IMR-90 (cell line): ENCODE data around the gene ENPEP. TPM values are rescaled to one million over a fixed set of nuclear protein-coding genes. Genes with fewer than 3 reads are reported as not detected.

Experiments used
- ATAC-seq: fragments of 200-7000 bp; cut with Tn5 transposase; 2 replicates; pipeline ENCODE4 v1.9.1; 2020; ENCODE audit warnings: low read depth, mild to moderate bottlenecking, moderate library complexity
- BruUV-seq: library from RNA; stranded (reverse); fragments of 400-500 nt; replicated peaks from 2 replicates; lab custom pipeline; 2021; lab: Mats Ljungman, UMichigan
- CTCF ChIA-PET: fragments of 300-600 bp; formaldehyde crosslinking; extraction: SDS; loops from one replicate; lab custom pipeline; 2021; ENCODE audit warnings: antibody characterized with exemption; lab: Yijun Ruan, JAX
- POLR2A ChIA-PET: fragments of 300-600 bp; sonication (Branson Sonifier 250); formaldehyde crosslinking; loops from one replicate; lab custom pipeline; 2022; ENCODE audit warnings: antibody characterized with exemption; ENCODE audit not compliant: unreplicated experiment; lab: Charles Lee
- DNase-seq: peaks from one replicate; pipeline ENCODE4 v3.0.0; 2013
- H2AFZ ChIP-seq: replicated peaks from 2 replicates; pipeline ENCODE3; 2013; ENCODE audit warnings: low read length, mild to moderate bottlenecking; ENCODE audit not compliant: poor library complexity
- H2AK5ac ChIP-seq: 2 replicates; pipeline ENCODE4 v1.6.1; 2013; ENCODE audit warnings: low read depth, low read length, inconsistent platforms
- H2AK9ac ChIP-seq: replicated peaks from 2 replicates; pipeline ENCODE3; 2013; ENCODE audit warnings: mild to moderate bottlenecking, low read depth, low read length, moderate library complexity; ENCODE audit not compliant: poor library complexity
- H2BK120ac ChIP-seq: 2 replicates; pipeline ENCODE4 v1.6.1; 2013; ENCODE audit warnings: low read depth, low read length, inconsistent platforms
- H2BK15ac ChIP-seq: 3 replicates; pipeline ENCODE4 v1.6.1; 2013; ENCODE audit warnings: low read depth, low read length, inconsistent platforms
- H2BK20ac ChIP-seq: 2 replicates; pipeline ENCODE4 v1.6.1; 2013; ENCODE audit warnings: low read depth, mild to moderate bottlenecking, inconsistent platforms, low read length, moderate library complexity
- H2BK5ac ChIP-seq: 2 replicates; pipeline ENCODE4 v1.6.1; 2013; ENCODE audit warnings: mild to moderate bottlenecking, low read depth, low read length, inconsistent platforms; ENCODE audit not compliant: poor library complexity, severe bottlenecking
- H3K14ac ChIP-seq: replicated peaks from 2 replicates; pipeline ENCODE4 v1.6.1; 2013; ENCODE audit warnings: low read depth, low read length, inconsistent platforms
- H3K18ac ChIP-seq: 2 replicates; pipeline ENCODE4 v1.6.1; 2013; ENCODE audit warnings: low read depth, low read length, control low read depth
- H3K23ac ChIP-seq: 2 replicates; pipeline ENCODE4 v1.6.1; 2013; ENCODE audit warnings: low read depth, low read length, inconsistent platforms
- H3K27ac ChIP-seq: 2 replicates; pipeline ENCODE4 v1.5.1; 2013; ENCODE audit warnings: mild to moderate bottlenecking, control low read depth, low read length; ENCODE audit not compliant: insufficient read depth
- H3K27me3 ChIP-seq: 2 replicates; pipeline ENCODE4 v1.6.1; 2013; ENCODE audit warnings: low read length; ENCODE audit not compliant: control insufficient read depth, insufficient read depth
- H3K36me3 ChIP-seq: 2 replicates; pipeline ENCODE4 v1.6.1; 2013; ENCODE audit warnings: low read length, mixed read lengths; ENCODE audit not compliant: control insufficient read depth, insufficient read depth
- H3K4ac ChIP-seq: 2 replicates; pipeline ENCODE4 v1.6.1; 2013; ENCODE audit warnings: low read depth, low read length, inconsistent platforms
- H3K4me1 ChIP-seq: 2 replicates; pipeline ENCODE4 v1.6.1; 2013; ENCODE audit warnings: low read length, mixed read lengths; ENCODE audit not compliant: control insufficient read depth, insufficient read depth
- H3K4me2 ChIP-seq: 2 replicates; pipeline ENCODE4 v1.6.1; 2013; ENCODE audit warnings: low read depth, mild to moderate bottlenecking, control low read depth, low read length, moderate library complexity
- H3K4me3 ChIP-seq: 2 replicates; pipeline ENCODE4 v1.5.1; 2013; ENCODE audit warnings: low read depth, mild to moderate bottlenecking, control low read depth, low read length, moderate library complexity; ENCODE audit not compliant: insufficient read depth
- H3K56ac ChIP-seq: 2 replicates; pipeline ENCODE4 v1.6.1; 2013; ENCODE audit warnings: low read length, inconsistent platforms; ENCODE audit not compliant: insufficient read depth; ENCODE audit errors: extremely low read depth
- H3K79me1 ChIP-seq, 2 experiments: 2 replicates each; pipeline ENCODE4 v1.6.1; 2013; ENCODE audit warnings: low read length in 2 of 2, inconsistent platforms in 1 of 2, low read depth in 1 of 2
- H3K9ac ChIP-seq: 2 replicates; pipeline ENCODE4 v1.6.1; 2013; ENCODE audit warnings: low read depth, low read length, control low read depth
- H3K9me1 ChIP-seq: 2 replicates; pipeline ENCODE4 v1.6.1; 2013; ENCODE audit warnings: low read length, inconsistent platforms; ENCODE audit not compliant: insufficient read depth
- H3K9me3 ChIP-seq: 2 replicates; pipeline ENCODE4 v1.6.1; 2013; ENCODE audit warnings: low read length; ENCODE audit not compliant: control insufficient read depth, insufficient read depth
- H4K20me1 ChIP-seq: 2 replicates; pipeline ENCODE4 v1.6.1; 2013; ENCODE audit warnings: low read length, inconsistent platforms; ENCODE audit not compliant: insufficient read depth
- H4K5ac ChIP-seq: 2 replicates; pipeline ENCODE4 v1.6.1; 2013; ENCODE audit warnings: mild to moderate bottlenecking, low read depth, low read length, control low read depth
- H4K8ac ChIP-seq, 2 experiments: 2 replicates each; pipeline ENCODE4 v1.6.1; 2013; ENCODE audit warnings: low read depth in 2 of 2, low read length in 2 of 2, control low read depth in 1 of 2, inconsistent platforms in 1 of 2
- H4K91ac ChIP-seq: 2 replicates; pipeline ENCODE4 v1.6.1; 2013; ENCODE audit warnings: low read depth, low read length, inconsistent platforms; ENCODE audit not compliant: insufficient read depth
- CEBPB ChIP-seq: IDR thresholded peaks from 2 replicates; pipeline ENCODE4 v1.6.1; 2012; ENCODE audit warnings: low read depth, low read length, improper control_type of control experiment
- MAZ ChIP-seq: IDR thresholded peaks from 2 replicates; pipeline ENCODE4 v1.6.1; 2012; ENCODE audit warnings: low read depth, mild to moderate bottlenecking, low read length, improper control_type of control experiment, moderate library complexity, borderline replicate concordance
- NFE2L2 ChIP-seq: fragments of 150-350 bp; IDR thresholded peaks from 2 replicates; pipeline ENCODE4 v1.6.1; 2016; ENCODE audit warnings: low read depth, mild to moderate bottlenecking, low read length
- POLR2A ChIP-seq: IDR thresholded peaks from 2 replicates; pipeline ENCODE4 v1.6.1; 2012; ENCODE audit warnings: mild to moderate bottlenecking, low read depth, low read length
- RAD21 ChIP-seq: IDR thresholded peaks from 2 replicates; pipeline ENCODE4 v1.6.1; 2012; ENCODE audit warnings: low read length, improper control_type of control experiment
- RCOR1 ChIP-seq: IDR thresholded peaks from 2 replicates; pipeline ENCODE4 v1.6.1; 2012; ENCODE audit warnings: mild to moderate bottlenecking, low read length, improper control_type of control experiment; ENCODE audit not compliant: insufficient replicate concordance
- RFX5 ChIP-seq: IDR thresholded peaks from 2 replicates; pipeline ENCODE4 v1.8.0; 2012; ENCODE audit warnings: low read depth, mild to moderate bottlenecking, low read length, moderate library complexity
- WGBS, 2 experiments: methylation state at CpG; one replicate each; pipeline versions ENCODE4 v1.1.5 to v1.1.7; 2013; ENCODE audit warnings: missing lambda C conversion rate in 2 of 2; ENCODE audit not compliant: insufficient read length in 1 of 2; ENCODE audit errors: extremely low coverage in 2 of 2; 5-methylcytosine and 5-hydroxymethylcytosine counted together
- dilution Hi-C: fragments of 300-500 bp; cut with HindIII; formaldehyde crosslinking; loops from one replicate; pipeline ENCODE4 v1.14.3; 2018; ENCODE audit warnings: low sequenced_read_pairs; ENCODE audit not compliant: unreplicated experiment
- in situ Hi-C: fragments of 300-500 bp; cut with MboI; formaldehyde crosslinking; loops from 3 replicates; pipeline ENCODE4 v1.14.3; 2019; ENCODE audit warnings: low sequenced_read_pairs, inconsistent platforms, mixed read lengths
- intact Hi-C: fragments of 100-400 bp; cut with micrococcal nuclease; formaldehyde crosslinking; loops from 2 replicates; pipeline ENCODE4 v1.10.0; 2022
- polyA plus RNA-seq, 3 experiments: library from polyadenylated mRNA; depleted of rRNA; stranded (reverse); fragments of >200 nt; gene quantifications; 2 replicates each; pipeline ENCODE4 v1.2.3, GENCODE V29; 2012; ENCODE audit warnings: low replicate concordance in 1 of 3
- total RNA-seq: library from RNA; depleted of rRNA; stranded (reverse); fragments of >200 nt; gene quantifications from 2 replicates; pipeline ENCODE4 v1.2.3, GENCODE V29; 2012

Gene ENPEP
- total and polyA plus RNA-seq, 2 of the 4 experiments (the other 2 are of a cell fraction), result 0.12 to 0.18 TPM

DNA sequence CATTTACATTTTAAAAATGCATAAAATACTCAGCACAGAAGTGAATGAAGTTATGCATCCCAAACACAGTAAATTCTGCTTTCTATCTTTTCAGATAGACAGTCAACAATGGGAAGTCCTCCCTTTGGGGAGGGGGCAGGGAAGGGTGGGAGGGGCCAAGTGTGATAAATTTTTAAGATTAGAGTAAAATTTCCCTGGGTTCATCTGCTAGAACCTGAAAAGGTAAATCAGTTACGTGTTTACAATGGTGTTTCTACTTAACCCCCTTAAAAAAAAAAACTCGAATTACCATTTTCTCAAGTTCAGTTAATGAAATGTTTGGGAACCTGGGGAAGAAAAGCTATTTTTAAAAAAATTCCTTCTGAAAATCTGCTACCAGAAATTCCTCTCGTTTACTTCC, 137.8 kb downstream of the ENPEP start:
- H3K27ac ChIP-seq, result no peak overlapping the region
- H3K79me1 ChIP-seq, result no peaks in the 10 kb centered on the region
- H2AK5ac ChIP-seq, result no peak overlapping the region
- no peaks in the 10 kb centered on the region for H3K9me1 ChIP-seq
- intact Hi-C loops (no loop called here), in situ Hi-C loops (no loop called here), dilution Hi-C loops (no loop called here)
- ChIA-PET POLR2A (no interaction called here), CTCF (interaction anchor here (0.6 kb wide), 1 partner anchor 501 kb away, joined by 4 read pairs; no protein-coding TSS in a partner anchor)
- no peaks in the 10 kb centered on the region for H4K20me1 ChIP-seq
- H4K91ac ChIP-seq, result no peak overlapping the region
- 0 out of 2 replicates have a peak, but pooled peaks cover 1% of the 10 kb centered on the region for H3K4me1 ChIP-seq
- no peak overlapping the region for H2BK15ac ChIP-seq
- no peak overlapping the region for H2BK120ac ChIP-seq
- TF ChIP-seq RAD21 (no peak), POLR2A (no peak), NFE2L2 (no peak), MAZ (no peak), RCOR1 (no peak), RFX5 (no peak), CEBPB (no peak)
- no peak overlapping the region for H2AFZ ChIP-seq
- H2AK9ac ChIP-seq, result no peak overlapping the region
- no peak overlapping the region for H3K4me2 ChIP-seq
- BruUV-seq, result no TSS peak
- H3K27me3 ChIP-seq, result peaks cover 81% of the 10 kb centered on the region
- no peak overlapping the region for H2BK5ac ChIP-seq
- no peaks in the 10 kb centered on the region for H3K36me3 ChIP-seq
- H3K4me3 ChIP-seq, result no peak overlapping the region
- no peak overlapping the region for H3K56ac ChIP-seq
- H3K18ac ChIP-seq, result no peak overlapping the region
- no peak overlapping the region for H3K9ac ChIP-seq
- ATAC-seq (no peak), DNase-seq (no peak)
- no peak overlapping the region for H2BK20ac ChIP-seq
- no peak overlapping the region for H3K23ac ChIP-seq
- H3K9me3 ChIP-seq, result peaks cover 19% of the 10 kb centered on the region
- no peak overlapping the region for H3K14ac ChIP-seq
- no peak overlapping the region for H4K5ac ChIP-seq
- no peak overlapping the region for H3K4ac ChIP-seq
- no CpG with 5 or more reads among the region's 3 CpGs for WGBS, 2 experiments
- H4K8ac ChIP-seq, result no peak overlapping the region
